HG02642 (cell line): Measurements from ENCODE around the gene DEAF1.

Experiments used
- ATAC-seq: cut with Tn5 transposase; IDR thresholded peaks from one replicate; pipeline ENCODE4 v1.9.1; 2021; ENCODE audit warnings: mild to moderate bottlenecking; ENCODE audit not compliant: unreplicated experiment, poor library complexity

Gene DEAF1

GRCh38 chr11:628056-628455 is 67.0 kb downstream of the DEAF1 start:
- ATAC-seq: no peak

- ATAC-seq: no peak
Observed at GRCh38 chr11:627308-627576, 67.8 kb downstream of the DEAF1 start.

- ATAC-seq: no peak
Observed at GRCh38 chr11:626475-627307, 68.3 kb downstream of the DEAF1 start, which contains the start of gene SCT. TSS of gene SCT (minus strand) at chr11:627181. CDS start at chr11:627143, 38 bp downstream.

- no peak for ATAC-seq
Observed at GRCh38 chr11:625636-626268, 69.3 kb downstream of the DEAF1 start.

- ATAC-seq: no peak
Observed at GRCh38 chr11:624705-625635, 70.1 kb downstream of the DEAF1 start, which contains the start of gene CDHR5. TSS of gene CDHR5 (minus strand) at chr11:624955. CDS start at chr11:624902, 53 bp downstream.

GRCh38 chr11:623999-624704 is 70.9 kb downstream of the DEAF1 start:
- no peak for ATAC-seq

GRCh38 chr11:623349-623869 is 71.6 kb downstream of the DEAF1 start:
- ATAC-seq: no peak

GRCh38 chr11:621838-622237 is 73.2 kb downstream of the DEAF1 start:
- ATAC-seq: no peak

GRCh38 chr11:620935-621814 is 73.8 kb downstream of the DEAF1 start:
- ATAC-seq: no peak

- no peak for ATAC-seq
Observed at GRCh38 chr11:620201-620600, 74.8 kb downstream of the DEAF1 start.

- no peak for ATAC-seq
Observed at GRCh38 chr11:619628-620050, 75.4 kb downstream of the DEAF1 start.

GRCh38 chr11:618856-619627 is 76.0 kb downstream of the DEAF1 start:
- ATAC-seq: no peak

GRCh38 chr11:617912-618682 is 76.9 kb downstream of the DEAF1 start:
- no peak for ATAC-seq

- ATAC-seq: no peak
Observed at GRCh38 chr11:617199-617911, 77.7 kb downstream of the DEAF1 start.

GRCh38 chr11:616320-617198 is 78.5 kb downstream of the DEAF1 start:
- ATAC-seq: no peak
